Lower leg skin (tissue), 4 donors: ENCODE data around the gene KPNA6. TPM values are rescaled to one million over a fixed set of nuclear protein-coding genes. Genes with fewer than 3 reads are reported as not detected.
"Not testable (repeated sequence)": the region's sequence is repeated elsewhere in the genome, so short reads cannot be mapped to it uniquely, and the experiment has no call there.

Source experiments
- DNase-seq, 2 donors: peaks; one replicate each; pipeline ENCODE4 v3.0.0-alpha.2; 2019; ENCODE audit warnings: low spot score in 2 of 2
- H3K4me3 ChIP-seq: fragments of 200-600 bp; sonication (generic); 2 replicates; pipeline ENCODE4 v1.5.1; 2017; ENCODE audit warnings: mild to moderate bottlenecking, low read depth; ENCODE audit not compliant: poor library complexity, severe bottlenecking
- CTCF ChIP-seq, 3 donors: fragments of 450-650 bp; IDR thresholded peaks; one replicate each; pipeline ENCODE4 v1.5.1; 2016; ENCODE audit warnings: antibody characterized with exemption in 3 of 3, mild to moderate bottlenecking in 3 of 3, moderate library complexity in 2 of 3
- POLR2A ChIP-seq, 2 donors: fragments of 450-650 bp; IDR thresholded peaks; one replicate each; pipeline ENCODE4 v1.6.1; 2016 to 2017; ENCODE audit warnings: antibody characterized with exemption in 2 of 2, mild to moderate bottlenecking in 1 of 2, moderate library complexity in 1 of 2
- WGBS, 2 donors: methylation state at CpG; one replicate each; pipeline ENCODE4 v1.1.5; 2018; 5-methylcytosine and 5-hydroxymethylcytosine counted together
- intact Hi-C: fragments of 100-400 bp; cut with DNase I; formaldehyde crosslinking; loops from one replicate; pipeline ENCODE4 v1.15.0; 2023; ENCODE audit warnings: low total_unique reads
- total RNA-seq, 4 donors: library from RNA; depleted of rRNA; stranded (reverse); fragments of >200 nt; gene quantifications; one replicate each; pipeline ENCODE4 v1.1.0, GENCODE V29; 2016

Gene KPNA6
- total RNA-seq, 4 donors from 2014 or later, result 44.2 to 48.5 (median 44.3) TPM

- TF ChIP-seq CTCF (IDR thresholded peaks at IDR 0.05), result no peak
- TF ChIP-seq POLR2A (IDR thresholded peaks at IDR 0.05), result no peak
- 56 to 76% methylated on average over 1 of the region's 1 CpG for WGBS, 2 donors
- intact Hi-C loops, result no loop called here
- H3K4me3 ChIP-seq, result no peak overlapping the region
- no peak for DNase-seq
Observed at GRCh38 chr1:32105338-32105737, 2.5 kb upstream of the KPNA6 start.

- intact Hi-C loops, result no loop called here
- no peak overlapping the region for H3K4me3 ChIP-seq
- TF ChIP-seq CTCF (IDR thresholded peaks at IDR 0.05) (no peak), POLR2A (IDR thresholded peaks at IDR 0.05) (no peak)
- WGBS, 2 donors, result 83 to 87% methylated on average over 9 of the region's 9 CpGs
- no peak for DNase-seq
Observed at GRCh38 chr1:32106663-32107275, 1.1 kb upstream of the KPNA6 start.

- intact Hi-C loops, result no loop called here
- TF ChIP-seq POLR2A (IDR thresholded peaks at IDR 0.05), result no peak
- TF ChIP-seq CTCF (IDR thresholded peaks at IDR 0.05), result no peak
- H3K4me3 ChIP-seq, result no peak overlapping the region
- DNase-seq, result no peak
- WGBS, 2 donors, result 71 to 75% methylated on average over 2 of the region's 2 CpGs
Observed at GRCh38 chr1:32111040-32111623, 3.3 kb downstream of the KPNA6 start.

- intact Hi-C loops, result no loop called here
- no peak overlapping the region for H3K4me3 ChIP-seq
- no peak for DNase-seq
- TF ChIP-seq POLR2A (IDR thresholded peaks at IDR 0.05), result no peak
- no peak for TF ChIP-seq CTCF (IDR thresholded peaks at IDR 0.05)
Observed at GRCh38 chr1:32111789-32112188, 3.9 kb downstream of the KPNA6 start.

GRCh38 chr1:32112806-32113375 is 5.0 kb downstream of the KPNA6 start:
- no peak overlapping the region for H3K4me3 ChIP-seq
- DNase-seq, result no peak
- TF ChIP-seq POLR2A (IDR thresholded peaks at IDR 0.05), result no peak
- no peak for TF ChIP-seq CTCF (IDR thresholded peaks at IDR 0.05)
- WGBS, 2 donors, result 87 to 89% methylated on average over 5 of the region's 5 CpGs
- intact Hi-C loops, result no loop called here

GRCh38 chr1:32113436-32113835 is 5.6 kb downstream of the KPNA6 start:
- DNase-seq, H3K4me3 ChIP-seq, intact Hi-C loops: not testable (repeated sequence)
- 89 to 93% methylated on average over 4 of the region's 4 CpGs for WGBS, 2 donors
